Thoracic aorta endothelial cell (primary cell): ENCODE results near the gene UBL5. TPM values are rescaled to one million over a fixed set of nuclear protein-coding genes. Genes with fewer than 3 reads are reported as not detected.

Source experiments
- small RNA-seq: library from RNA; depleted of rRNA; stranded (forward); fragments of <200 nt; gene quantifications from one replicate; pipeline ENCODE3, GENCODE V24; 2012
- total RNA-seq: library from RNA; depleted of rRNA; stranded (reverse); fragments of >200 nt; gene quantifications from 2 replicates; pipeline ENCODE4 v1.2.3, GENCODE V29; 2012

The UBL5 gene
- total RNA-seq, result 230 and 236 TPM in 2 replicates

DNA sequence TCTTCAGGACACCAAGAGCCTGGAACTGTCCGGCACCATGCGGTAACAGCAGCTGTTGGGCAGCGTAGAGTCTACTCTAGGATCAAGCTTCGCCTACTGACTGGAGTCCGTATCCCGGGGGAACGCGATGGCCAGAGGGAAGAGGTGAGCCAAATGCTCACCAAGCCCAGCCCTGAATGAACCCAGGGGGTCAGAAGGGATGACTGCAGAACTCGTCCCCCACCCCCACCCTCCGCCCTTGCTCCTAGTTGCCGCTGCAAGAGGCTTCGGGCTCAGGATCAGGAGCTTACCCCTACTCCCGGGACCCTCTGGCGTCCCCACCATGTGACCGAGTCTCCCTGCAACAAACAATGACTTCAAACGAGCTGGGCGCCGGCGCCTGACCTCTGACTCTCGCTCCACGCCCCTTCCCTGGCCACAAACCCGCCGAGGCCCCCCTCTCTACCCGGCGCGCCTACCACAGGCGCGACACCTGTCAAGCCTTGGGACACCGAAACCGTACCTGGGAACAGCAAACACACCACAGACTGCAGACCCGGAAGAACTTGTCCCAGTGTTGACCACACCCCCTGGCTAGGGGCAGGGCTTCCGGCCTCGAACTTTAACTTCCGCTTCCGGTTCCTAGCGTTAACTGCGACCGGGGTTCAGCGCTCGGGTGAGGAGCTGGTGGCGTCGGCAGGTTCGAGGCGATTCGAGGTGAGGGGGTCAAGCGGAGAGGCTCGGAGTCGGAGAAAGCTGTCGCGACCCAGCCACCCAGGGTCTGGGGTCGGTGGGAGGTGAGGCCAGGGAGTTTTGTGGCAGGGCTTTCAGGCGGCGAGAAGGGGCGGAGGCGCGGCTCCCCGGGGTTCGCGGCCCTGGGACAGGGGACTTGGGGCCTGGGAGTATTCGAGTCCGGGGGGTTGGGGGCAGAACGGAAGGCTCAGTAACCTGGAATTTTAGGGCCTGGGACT is at the start of gene UBL5:
Gene UBL5 (plus strand): TSS at position 630 of the 950 bp plus-strand sequence. CDS start 420 bp downstream, outside the sequence.

DNA sequence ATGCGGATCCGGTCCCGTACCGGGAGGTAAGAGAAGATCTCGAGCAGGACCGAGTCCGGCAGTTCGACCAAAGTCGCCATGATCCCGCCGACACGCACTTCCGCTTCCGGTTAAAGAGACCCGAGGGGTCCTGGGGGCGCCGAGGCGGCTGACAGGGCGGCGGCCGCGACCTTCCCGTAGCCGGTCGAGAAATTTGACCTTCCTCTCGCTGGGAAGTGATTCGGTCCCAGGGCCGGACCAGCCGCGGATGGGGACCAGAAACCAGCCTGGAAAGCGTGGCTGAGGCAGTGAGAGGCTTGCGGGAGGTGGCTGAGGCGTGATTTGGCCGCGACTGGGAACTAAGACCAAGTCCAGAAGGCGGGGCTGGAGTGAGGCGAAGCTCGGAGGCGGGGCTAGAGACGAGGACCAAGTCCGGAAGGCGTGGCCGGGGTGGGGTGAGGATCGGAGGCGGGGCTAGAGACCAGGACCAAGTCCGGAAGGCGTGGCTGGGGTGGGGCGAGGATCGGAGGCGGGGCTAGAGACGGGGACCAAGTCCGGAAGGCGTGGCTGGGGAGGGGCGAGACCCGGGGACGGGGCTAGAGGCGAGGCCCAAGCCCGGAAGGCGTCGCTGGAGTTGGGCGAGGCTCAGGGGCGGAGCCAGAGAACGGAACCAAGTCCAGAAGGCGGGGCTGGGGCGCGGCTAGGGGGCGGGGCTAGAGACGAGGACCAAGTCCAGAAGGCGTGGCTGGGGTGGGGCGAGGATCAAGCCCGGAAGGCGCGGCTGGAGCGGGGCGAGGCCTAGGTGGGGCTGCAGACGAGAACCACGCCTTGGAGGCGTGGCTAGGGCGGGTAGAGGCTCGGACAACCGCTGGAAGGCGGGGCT is 8.8 kb upstream of the UBL5 start, which contains the start of gene FBXL12:
Gene FBXL12 (minus strand): TSS at position 346 of the 862 bp plus-strand sequence. CDS start 266 bp downstream, at position 80.

DNA sequence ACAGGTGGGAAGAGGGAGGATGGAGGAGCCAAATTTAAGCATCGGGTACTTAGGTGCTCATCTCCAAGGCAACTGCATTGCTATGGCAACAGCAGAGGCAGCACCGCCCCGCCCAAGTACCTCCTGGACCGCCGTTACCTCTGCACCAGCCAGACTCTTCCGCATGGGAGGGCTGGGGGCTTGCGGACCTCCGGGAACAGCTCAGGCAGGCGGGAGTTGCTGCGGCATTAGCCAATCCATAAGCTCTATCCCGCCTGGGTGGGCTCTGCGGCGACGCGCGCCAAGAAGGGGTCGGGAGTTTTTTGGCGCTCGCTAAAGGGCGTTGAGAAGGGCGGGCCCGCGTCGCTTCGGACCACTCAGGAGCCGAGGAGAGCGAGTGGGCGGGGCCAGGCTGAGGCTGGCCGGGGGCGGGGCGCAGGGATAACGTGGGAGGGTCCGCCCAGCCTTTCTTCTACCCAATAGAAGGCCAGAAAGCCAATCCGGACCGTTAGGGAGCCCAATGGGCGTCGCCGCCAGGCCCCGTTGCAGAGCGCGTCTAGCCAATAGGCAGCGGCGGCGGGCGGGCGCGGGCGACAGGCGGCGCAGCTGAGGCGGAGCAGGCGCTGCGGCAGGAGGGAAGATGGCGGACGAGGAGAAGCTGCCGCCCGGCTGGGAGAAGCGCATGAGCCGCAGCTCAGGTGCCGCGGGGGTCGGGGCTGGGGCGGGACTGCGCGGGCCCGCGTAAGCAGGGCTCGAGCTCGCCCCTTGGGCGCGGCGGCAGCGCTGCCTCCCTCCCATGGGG is 7.2 kb downstream of the UBL5 start, which contains the start of gene PIN1:
Gene PIN1 (plus strand): TSS at position 593 of the 781 bp plus-strand sequence. CDS start 27 bp downstream, at position 620.

Small RNA genes within 50 kb of the gene (small RNA-seq; reads per million reads assigned to genes)
- gene RF00156, result not detected

Other genes with a start within 250 kb of the UBL5 start
- gene ZNF121, start 243.4 kb upstream of the UBL5 start, total RNA-seq, result 45.3 and 47.1 TPM in 2 replicates
- gene ZNF561, start 206.7 kb upstream of the UBL5 start, total RNA-seq, result 24.4 and 43.4 TPM in 2 replicates
- 33.0 and 40.6 TPM in 2 replicates for gene ZNF562, start 152.8 kb upstream of the UBL5 start, total RNA-seq
- gene ZNF846, start 59.2 kb upstream of the UBL5 start, total RNA-seq, result 5.5 and 9.2 TPM in 2 replicates
- gene FBXL12, start 8.8 kb upstream of the UBL5 start, total RNA-seq, result 16.4 and 16.5 TPM in 2 replicates
- 57.7 and 70.8 TPM in 2 replicates for gene PIN1, start 7.4 kb downstream of the UBL5 start, total RNA-seq
- gene OLFM2, start 108.6 kb downstream of the UBL5 start, total RNA-seq, result 0.14 and 0.53 TPM in 2 replicates
- under 0.01 TPM in 1 of 2 replicates, not detected in the other for gene COL5A3, start 182.6 kb downstream of the UBL5 start, total RNA-seq
- gene RDH8, start 185.6 kb downstream of the UBL5 start, total RNA-seq, result not detected in 2 replicates